ENCODE data around the gene ST3GAL4.

- TF ChIP-seq CTCF (conservative IDR thresholded peaks at IDR 0.05; ENCODE audit: low read length) (no peak), EZH2phosphoT487 (IDR thresholded peaks at IDR 0.05; ENCODE audit: borderline replicate concordance) (no peak)
Measured at GRCh38 chr11:126450198-126450597, 94.7 kb downstream of the ST3GAL4 start.
